HCT116 (cell line): Measurements from ENCODE around the gene SPATA22. TPM values are rescaled to one million over a fixed set of nuclear protein-coding genes. Genes with fewer than 3 reads are reported as not detected.

Experiments
- ATAC-seq: fragments of 200-7000 bp; cut with Tn5 transposase; 2 replicates; pipeline ENCODE4 v1.9.1; 2020; ENCODE audit warnings: mild to moderate bottlenecking, moderate library complexity
- BruUV-seq: library from RNA; stranded (reverse); fragments of 400-500 nt; replicated peaks from 2 replicates; lab custom pipeline; 2021; lab: Mats Ljungman, UMichigan
- CTCF ChIA-PET: fragments of 300-600 bp; sonication (Branson Sonifier 250); formaldehyde crosslinking; loops from one replicate; lab custom pipeline; 2021; ENCODE audit warnings: antibody characterized with exemption; lab: Charles Lee
- POLR2A ChIA-PET: fragments of 300-600, 350-600 bp; sonication (Branson Sonifier 250); formaldehyde crosslinking; loops from one replicate; lab custom pipeline; 2021; ENCODE audit warnings: antibody characterized with exemption; lab: Charles Lee
- RAD21 ChIA-PET, 2 experiments: fragments of 300-600 bp; sonication (Branson Sonifier 250); formaldehyde crosslinking; loops; one replicate each; lab custom pipeline; 2023; ENCODE audit warnings: low total read pairs in 2 of 2; ENCODE audit not compliant: uncharacterized antibody in 2 of 2, unreplicated experiment in 2 of 2, low non-redundant PET in 1 of 2; lab: Charles Lee
- DNase-seq: peaks from one replicate; pipeline ENCODE4 v3.0.0-alpha.2; 2010; ENCODE audit warnings: low read depth, low spot score
- H2AFZ ChIP-seq: fragments of 200-600 bp; shearing (Covaris generic), sonication (generic); 2 replicates; pipeline ENCODE4 v1.6.1; 2017; ENCODE audit warnings: low read depth, mixed run types, mixed read lengths, antibody characterized with exemption, low read length; ENCODE audit not compliant: poor library complexity, severe bottlenecking
- H3K27ac ChIP-seq: 2 replicates; pipeline ENCODE4 v1.5.1; 2012; ENCODE audit warnings: low read depth, low read length
- H3K27me3 ChIP-seq: fragments of 200-600 bp; sonication (generic); 2 replicates; pipeline ENCODE4 v1.6.1; 2016; ENCODE audit warnings: mixed run types, low read length, mixed read lengths; ENCODE audit not compliant: insufficient read depth
- H3K36me3 ChIP-seq, 2 experiments: fragments of 200-500 bp in 1 of 2; fragments of 200-600 bp in 1 of 2; sonication (Bioruptor generic) in 1 of 2; sonication (generic) in 1 of 2; 2 replicates each; pipeline versions ENCODE4 v1.5.1 to v1.6.1; 2014 to 2016; ENCODE audit warnings: low read length in 2 of 2, inconsistent platforms in 1 of 2, mixed read lengths in 1 of 2, mixed run types in 1 of 2; ENCODE audit not compliant: insufficient read depth in 2 of 2, control insufficient read depth in 1 of 2
- H3K4me1 ChIP-seq, 2 experiments: fragments of 200-600 bp in 1 of 2; sonication (generic) in 1 of 2; 2 replicates each; pipeline versions ENCODE4 v1.5.1 to v1.6.1; 2012 to 2017; ENCODE audit warnings: low read length in 2 of 2, inconsistent platforms in 1 of 2, mild to moderate bottlenecking in 1 of 2, mixed read lengths in 1 of 2, mixed run types in 1 of 2, moderate library complexity in 1 of 2; ENCODE audit not compliant: insufficient read depth in 2 of 2, control insufficient read depth in 1 of 2
- H3K4me2 ChIP-seq: fragments of 200-600 bp; sonication (generic); 2 replicates; pipeline ENCODE4 v1.6.1; 2017; ENCODE audit warnings: mixed run types, low read length, mixed read lengths
- H3K4me3 ChIP-seq, 2 experiments: fragments of 200-600 bp in 1 of 2; sonication (generic) in 1 of 2; replicated peaks in 1 of 2; 2 replicates each; pipeline ENCODE4 v1.5.1; 2011 to 2016; ENCODE audit warnings: low read length in 2 of 2, control low read depth in 1 of 2, low read depth in 1 of 2, mild to moderate bottlenecking in 1 of 2, mixed read lengths in 1 of 2, mixed run types in 1 of 2
- H3K79me2 ChIP-seq: fragments of 200-600 bp; sonication (generic); 2 replicates; pipeline ENCODE4 v1.6.1; 2017; ENCODE audit warnings: mild to moderate bottlenecking, mixed run types, low read length, moderate library complexity, mixed read lengths; ENCODE audit not compliant: insufficient read depth
- H3K9ac ChIP-seq: fragments of 200-600 bp; sonication (generic); 2 replicates; pipeline ENCODE4 v1.6.1; 2016; ENCODE audit warnings: low read length, mixed read lengths
- H3K9me2 ChIP-seq: fragments of 200-600 bp; sonication (generic), shearing (Covaris generic); 2 replicates; pipeline ENCODE4 v1.6.1; 2017; ENCODE audit warnings: mixed run types, mild to moderate bottlenecking, moderate library complexity; ENCODE audit not compliant: insufficient read depth
- H3K9me3 ChIP-seq, 2 experiments: fragments of 200-500 bp in 1 of 2; fragments of 200-600 bp in 1 of 2; sonication (Bioruptor generic) in 1 of 2; sonication (generic) in 1 of 2; 2 replicates each; pipeline ENCODE4 v1.6.1; 2014 to 2017; ENCODE audit warnings: low read length in 2 of 2, mixed read lengths in 2 of 2, inconsistent platforms in 1 of 2, low read depth in 1 of 2, mild to moderate bottlenecking in 1 of 2, mixed run types in 1 of 2, moderate library complexity in 1 of 2; ENCODE audit not compliant: control insufficient read depth in 1 of 2, insufficient read depth in 1 of 2
- H4K20me1 ChIP-seq: fragments of 200-600 bp; sonication (generic), shearing (Covaris generic); 2 replicates; pipeline ENCODE4 v1.6.1; 2017; ENCODE audit warnings: mixed run types, mild to moderate bottlenecking, moderate library complexity; ENCODE audit not compliant: insufficient read depth
- ATF3 ChIP-seq: IDR thresholded peaks from 2 replicates; pipeline ENCODE4 v1.6.1; 2012
- CBX3 ChIP-seq: IDR thresholded peaks from 2 replicates; pipeline ENCODE4 v1.6.1; 2012; ENCODE audit warnings: low read depth
- CEBPB ChIP-seq: IDR thresholded peaks from 2 replicates; pipeline ENCODE4 v1.6.1; 2012; ENCODE audit warnings: low read depth
- CTCF ChIP-seq, 3 experiments: fragments of 200-600 bp in 1 of 3; sonication (generic) in 1 of 3; IDR thresholded peaks in 2 of 3; conservative IDR thresholded peaks in 1 of 3; 2 replicates each; pipeline ENCODE4 v1.5.1; 2012 to 2017; ENCODE audit warnings: low read depth in 2 of 3, low read length in 2 of 3, antibody characterized with exemption in 1 of 3, borderline replicate concordance in 1 of 3, control low read depth in 1 of 3, mild to moderate bottlenecking in 1 of 3, mixed read lengths in 1 of 3, mixed run types in 1 of 3, moderate library complexity in 1 of 3; ENCODE audit not compliant: insufficient read depth in 1 of 3
- EGR1 ChIP-seq: IDR thresholded peaks from 2 replicates; pipeline ENCODE4 v1.6.1; 2012; ENCODE audit warnings: low read depth
- EZH2 ChIP-seq: fragments of 200-600 bp; sonication (generic); IDR thresholded peaks from 2 replicates; pipeline ENCODE4 v1.6.1; 2017; ENCODE audit warnings: antibody characterized with exemption, mixed run types
- FOSL1 ChIP-seq: IDR thresholded peaks from 2 replicates; pipeline ENCODE4 v1.6.1; 2012; ENCODE audit warnings: low read depth
- MAX ChIP-seq: IDR thresholded peaks from 2 replicates; pipeline ENCODE4 v1.6.1; 2012
- RAD21 ChIP-seq: IDR thresholded peaks from 2 replicates; pipeline ENCODE4 v1.6.1; 2012; ENCODE audit warnings: low read depth, mild to moderate bottlenecking
- SIN3A ChIP-seq: IDR thresholded peaks from 2 replicates; pipeline ENCODE4 v1.6.1; 2012; ENCODE audit warnings: low read depth
- SP1 ChIP-seq: IDR thresholded peaks from 2 replicates; pipeline ENCODE4 v1.6.1; 2012; ENCODE audit warnings: low read depth
- SRF ChIP-seq: IDR thresholded peaks from 2 replicates; pipeline ENCODE4 v1.6.1; 2012; ENCODE audit warnings: low read depth
- TCF7L2 ChIP-seq: IDR thresholded peaks from 2 replicates; pipeline ENCODE4 v1.7.0; 2011; ENCODE audit warnings: borderline replicate concordance, inconsistent platforms; ENCODE audit not compliant: insufficient read depth, insufficient read length; ENCODE audit errors: extremely low read depth
- YY1 ChIP-seq: IDR thresholded peaks from 2 replicates; pipeline ENCODE4 v1.6.1; 2011; ENCODE audit warnings: low read length, low read depth, moderate library complexity, mild to moderate bottlenecking; ENCODE audit not compliant: insufficient replicate concordance; ENCODE audit errors: extremely low read depth
- ZBTB33 ChIP-seq: IDR thresholded peaks from 2 replicates; pipeline ENCODE4 v1.6.1; 2011; ENCODE audit warnings: mild to moderate bottlenecking, low read length, moderate library complexity; ENCODE audit not compliant: insufficient replicate concordance; ENCODE audit errors: extremely low read depth
- ZNF274 ChIP-seq: fragments of 200-500 bp; sonication (Bioruptor generic); IDR thresholded peaks from 2 replicates; pipeline ENCODE4 v1.6.1; 2014; ENCODE audit warnings: mild to moderate bottlenecking, low read depth, low read length, inconsistent platforms
- intact Hi-C: fragments of 100-400 bp; cut with micrococcal nuclease; formaldehyde crosslinking; loops from 2 replicates; pipeline ENCODE4 v1.10.0; 2022
- total RNA-seq: library from RNA; stranded (reverse); gene quantifications from one replicate; pipeline ENCODE4 v1.2.1, GENCODE V29; 2021; ENCODE audit not compliant: unreplicated experiment

The SPATA22 gene
- total RNA-seq, 1 experiment from 2014 or later, result not detected

GRCh38 chr17:3512505-3513171 lies 41.0 kb upstream of the SPATA22 start:
- ChIA-PET POLR2A (no interaction called here), CTCF (no interaction called here), RAD21 (no interaction called here)
- no peak for DNase-seq
- no peaks in the 10 kb centered on the region for H3K36me3 ChIP-seq
- no peaks in the 10 kb centered on the region for H3K9me3 ChIP-seq
- no peaks in the 10 kb centered on the region for H4K20me1 ChIP-seq
- BruUV-seq, result no TSS peak
- no peak overlapping the region for H3K4me3 ChIP-seq
- ATAC-seq, result no peak
- no peak overlapping the region for H3K4me2 ChIP-seq
- H3K27ac ChIP-seq, result no peak overlapping the region
- H3K79me2 ChIP-seq, result no peaks in the 10 kb centered on the region
- intact Hi-C loops, result no loop called here
- H3K27me3 ChIP-seq, result 0 out of 2 replicates have a peak, but pooled peaks cover 3% of the 10 kb centered on the region
- no peak overlapping the region for H2AFZ ChIP-seq
- TF ChIP-seq ZNF274 (no peak), CTCF (IDR thresholded peaks at IDR 0.05 in 2 of 3, conservative IDR thresholded peaks at IDR 0.05 in 1 of 3; ENCODE audit: borderline replicate concordance in 1 of 3, insufficient read depth in 1 of 3, low read depth in 2 of 3, low read length in 2 of 3) (no peak), CBX3 (no peak), SRF (no peak), YY1 (no peak), TCF7L2 (no peak), ATF3 (no peak), RAD21 (no peak), MAX (no peak), CEBPB (no peak), EZH2 (no peak), SP1 (no peak), SIN3A (no peak), EGR1 (no peak), ZBTB33 (no peak), FOSL1 (no peak)
- TF ChIP-seq, all 23 proteins: peak for 0
- Histone ChIP-seq H3K9ac (no peak overlapping the region), H3K4me1 (no peaks in the 10 kb centered on the region), H3K9me2 (no peaks in the 10 kb centered on the region)
